Stimulated activated effector memory CD8-positive, alpha-beta T cell treated with anti-CD3 and anti-CD28 coated beads, Interleukin-12 subunit alpha, Interleukin-12 subunit beta, amount 100 ng/mL, for 72 hours (primary cell): ENCODE data around the gene DUSP6.

Source experiments
- ATAC-seq: fragments of 150-1000 bp; cut with Tn5 transposase; 2 replicates; pipeline ENCODE4 v1.10.0; 2021
- DNase-seq, 2 donors: peaks; one replicate each; pipeline ENCODE4 v3.0.0; 2021 to 2022; ENCODE audit warnings: low spot score in 2 of 2
- H3K27ac Mint-ChIP-seq: one replicate; pipeline ENCODE4 v1.8.0; 2022; ENCODE audit warnings: mild to moderate bottlenecking, mixed read lengths
- H3K36me3 Mint-ChIP-seq: one replicate; pipeline ENCODE4 v1.8.0; 2022; ENCODE audit warnings: mild to moderate bottlenecking, mixed read lengths
- H3K4me1 Mint-ChIP-seq: one replicate; pipeline ENCODE4 v1.8.0; 2022; ENCODE audit warnings: mixed read lengths
- H3K4me3 Mint-ChIP-seq: one replicate; pipeline ENCODE4 v1.8.0; 2022; ENCODE audit warnings: mild to moderate bottlenecking, mixed read lengths
- H3K9me3 Mint-ChIP-seq: one replicate; pipeline ENCODE4 v1.8.0; 2022; ENCODE audit warnings: mixed read lengths

Gene DUSP6

DNA sequence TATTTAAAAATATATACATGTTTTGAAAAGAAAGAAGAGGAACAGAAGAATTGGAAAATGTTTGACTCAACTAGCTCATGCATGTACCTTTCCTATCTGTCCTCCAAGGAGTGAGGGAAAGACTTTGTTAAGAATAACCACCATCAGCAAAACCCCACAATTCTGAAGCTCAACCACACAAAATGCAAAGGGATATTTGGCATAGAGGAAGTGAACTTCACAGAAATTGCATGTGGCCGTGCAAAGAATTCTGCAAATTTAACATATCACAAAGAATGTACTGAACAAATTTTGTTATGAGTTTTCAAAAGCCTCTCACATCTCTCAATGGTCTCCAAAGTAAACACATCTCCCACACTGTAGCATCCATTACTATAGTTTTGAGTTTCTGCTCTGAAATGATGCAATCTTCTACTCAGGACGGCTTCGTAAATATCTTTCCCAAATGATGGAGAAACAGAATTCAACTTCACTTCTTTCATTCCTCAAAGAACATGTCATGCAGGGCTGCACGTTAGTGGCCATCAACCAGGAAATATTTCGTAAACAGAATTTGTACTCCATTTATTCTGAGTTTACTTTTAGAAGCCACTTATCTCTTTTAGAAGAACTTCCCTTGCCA, 17.6 kb downstream of the DUSP6 start:
- Mint-ChIP-seq H3K27ac (no peak overlapping the region), H3K9me3 (peaks cover 12% of the 10 kb centered on the region), H3K36me3 (no peaks in the 10 kb centered on the region), H3K4me1 (peaks cover 13% of the 10 kb centered on the region), H3K4me3 (no peak overlapping the region)
- DNase-seq (no peak), ATAC-seq (no peak)

DNA sequence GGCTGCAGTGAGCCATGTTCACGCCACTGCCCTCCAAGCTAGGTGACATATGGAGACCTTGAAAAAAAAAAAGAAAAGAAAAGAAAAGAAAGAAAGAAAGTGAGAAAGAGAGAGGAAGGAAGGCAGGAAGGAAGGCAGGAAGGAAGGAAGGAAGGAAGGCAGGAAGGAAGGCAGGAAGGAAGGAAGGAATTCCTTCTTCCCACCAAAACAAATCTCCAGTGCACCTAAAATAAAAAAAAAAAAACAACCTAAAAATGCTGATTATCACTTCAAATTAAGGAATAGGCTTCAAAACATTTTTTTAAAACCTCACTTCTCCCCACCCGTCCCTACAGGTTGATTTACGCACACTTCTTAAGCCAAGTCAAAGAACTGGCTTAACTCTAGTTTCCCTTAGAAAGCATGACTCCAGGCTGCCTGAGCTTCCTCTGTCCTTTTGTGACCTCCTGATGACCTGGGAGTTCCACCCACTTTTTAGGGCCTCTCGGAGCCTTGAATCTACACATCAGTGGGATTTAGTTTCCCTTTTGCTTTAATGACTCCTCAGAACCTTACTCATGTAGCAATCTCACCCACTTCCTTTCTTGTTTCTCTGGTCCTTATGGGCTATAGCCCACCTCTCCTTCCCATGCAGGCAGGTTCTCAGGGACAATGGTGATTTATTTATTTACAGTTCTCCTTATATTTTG, 18.6 kb downstream of the DUSP6 start:
- Mint-ChIP-seq H3K27ac (peak overlapping the region; percentile 72), H3K9me3 (peaks cover 12% of the 10 kb centered on the region), H3K4me1 (peaks cover 13% of the 10 kb centered on the region), H3K4me3 (peak overlapping the region; percentile 52), H3K36me3 (no peaks in the 10 kb centered on the region)
- no peak for DNase-seq
- peak; percentile 90 for ATAC-seq

DNA sequence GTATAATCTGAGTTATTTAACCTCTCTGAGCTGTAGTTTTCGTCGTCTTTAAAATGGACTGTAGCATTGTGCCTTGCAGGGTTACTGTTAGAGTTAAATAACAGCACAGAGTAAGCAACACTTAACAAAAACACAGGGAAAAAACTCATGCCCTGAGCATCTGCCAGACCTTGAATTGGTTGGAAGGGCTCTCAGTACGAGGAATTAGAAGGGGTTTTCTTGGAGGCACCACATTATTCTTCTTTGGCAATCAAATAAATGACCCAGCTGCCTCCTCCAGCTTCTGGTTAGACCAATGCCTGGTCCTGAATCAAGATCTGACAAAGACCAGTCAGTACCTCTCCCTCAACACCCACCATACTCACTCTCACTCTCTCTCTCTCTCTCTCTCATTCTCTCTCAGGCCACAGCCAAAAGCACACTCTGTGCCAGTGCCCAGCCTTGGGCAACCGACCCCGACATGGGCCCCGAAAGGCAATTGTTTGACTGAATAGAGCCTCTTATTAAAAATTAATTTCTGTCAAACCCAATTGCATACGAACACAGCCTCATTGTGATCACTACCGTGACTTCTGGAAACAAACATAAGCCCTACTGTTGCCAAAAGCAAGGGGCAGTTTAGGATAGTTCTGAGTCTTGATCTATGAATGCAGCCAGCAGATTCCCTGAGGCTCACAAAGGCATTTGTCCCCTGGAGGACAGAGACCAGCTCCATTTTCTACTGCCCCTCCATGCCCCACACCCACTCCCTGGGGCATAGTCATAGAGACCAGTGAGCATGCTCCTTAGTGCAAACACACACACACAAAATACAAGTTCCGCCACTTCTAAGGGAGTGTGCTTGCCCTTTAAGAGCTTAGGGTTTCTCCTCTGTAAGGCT, 23.9 kb downstream of the DUSP6 start:
- ATAC-seq = no peak
- Mint-ChIP-seq H3K36me3 (no peaks in the 10 kb centered on the region), H3K27ac (no peak overlapping the region)

DNA sequence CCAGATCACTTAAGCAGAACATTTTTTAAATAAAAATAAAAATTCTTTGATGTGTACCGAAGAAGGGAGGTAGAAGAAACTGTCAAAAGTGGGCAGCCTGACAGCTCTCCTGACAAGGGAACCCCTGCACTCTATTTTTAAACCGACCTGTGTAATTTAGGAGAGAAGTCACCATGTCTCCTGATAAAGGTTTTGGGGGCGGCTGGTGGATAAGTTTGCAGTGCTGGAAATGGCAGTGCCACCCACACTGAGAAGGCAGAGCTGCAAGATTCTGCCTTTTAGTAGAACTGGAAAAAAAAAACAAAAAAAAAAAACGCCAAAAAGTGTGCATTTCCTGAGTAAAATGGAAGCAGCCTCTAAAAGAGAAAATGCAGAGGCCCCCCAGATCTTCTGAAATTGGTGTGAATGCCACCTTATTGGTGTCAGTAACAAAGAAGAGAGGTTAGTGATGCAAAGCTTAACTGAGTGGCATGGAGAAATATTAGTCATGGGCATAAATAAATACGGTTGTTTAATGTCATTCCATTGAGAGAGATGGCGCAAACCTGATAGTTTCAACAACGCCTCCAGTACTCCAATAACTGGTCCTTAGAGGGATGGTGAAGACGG, 24.7 kb downstream of the DUSP6 start:
- no peak overlapping the region for H3K4me3 Mint-ChIP-seq
- peaks cover 12% of the 10 kb centered on the region for H3K9me3 Mint-ChIP-seq
- ATAC-seq = no peak
- no peak overlapping the region for H3K27ac Mint-ChIP-seq
- no peak for DNase-seq
- no peaks in the 10 kb centered on the region for H3K36me3 Mint-ChIP-seq
- H3K4me1 Mint-ChIP-seq = peaks cover 4% of the 10 kb centered on the region

More for the DNA sequence above, 23.9 kb downstream of the DUSP6 start:
- DNase-seq = no peak
- H3K4me1 Mint-ChIP-seq = peaks cover 8% of the 10 kb centered on the region
- peaks cover 12% of the 10 kb centered on the region for H3K9me3 Mint-ChIP-seq
- no peak overlapping the region for H3K4me3 Mint-ChIP-seq

DNA sequence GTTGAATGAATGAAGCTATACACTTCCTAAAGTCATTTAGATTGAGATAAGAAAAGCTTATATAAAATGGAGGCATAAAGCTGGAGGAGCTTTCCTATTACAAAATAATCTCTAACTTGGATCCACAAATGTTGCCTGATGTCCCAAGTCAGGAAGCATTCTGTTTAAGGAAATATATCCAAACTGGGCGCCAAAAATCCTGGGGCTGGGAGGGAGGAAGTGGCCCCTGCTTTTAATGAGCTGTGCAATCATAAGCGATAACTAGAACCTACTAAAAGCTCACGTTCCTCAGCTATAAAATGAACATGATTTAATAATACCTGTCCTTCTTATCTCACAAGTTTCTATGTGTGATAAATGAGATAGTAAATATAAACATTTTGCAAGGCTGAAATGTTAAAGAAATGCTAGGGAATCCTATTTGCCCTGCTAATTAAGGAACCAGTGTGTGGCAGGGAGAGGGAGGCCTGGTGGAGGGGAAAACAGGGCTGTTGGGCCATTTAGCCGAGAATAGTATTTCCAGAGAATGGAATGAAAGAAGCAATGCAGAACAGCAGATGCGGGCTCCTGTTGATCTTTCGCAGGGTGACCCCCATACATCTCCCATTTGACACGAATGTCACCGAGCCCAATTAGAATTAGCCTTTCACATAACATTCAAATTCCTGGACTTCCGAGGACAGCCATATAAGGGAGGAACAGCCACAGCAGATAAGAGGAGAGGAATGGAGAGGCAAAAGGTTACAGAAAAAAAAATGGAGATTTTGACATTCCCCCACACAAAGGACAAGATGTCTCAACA, 25.9 kb downstream of the DUSP6 start:
- Mint-ChIP-seq H3K9me3 (peaks cover 9% of the 10 kb centered on the region), H3K4me1 (peaks cover 4% of the 10 kb centered on the region), H3K36me3 (no peaks in the 10 kb centered on the region), H3K27ac (no peak overlapping the region), H3K4me3 (no peak overlapping the region)
- ATAC-seq (no peak), DNase-seq (no peak)

DNA sequence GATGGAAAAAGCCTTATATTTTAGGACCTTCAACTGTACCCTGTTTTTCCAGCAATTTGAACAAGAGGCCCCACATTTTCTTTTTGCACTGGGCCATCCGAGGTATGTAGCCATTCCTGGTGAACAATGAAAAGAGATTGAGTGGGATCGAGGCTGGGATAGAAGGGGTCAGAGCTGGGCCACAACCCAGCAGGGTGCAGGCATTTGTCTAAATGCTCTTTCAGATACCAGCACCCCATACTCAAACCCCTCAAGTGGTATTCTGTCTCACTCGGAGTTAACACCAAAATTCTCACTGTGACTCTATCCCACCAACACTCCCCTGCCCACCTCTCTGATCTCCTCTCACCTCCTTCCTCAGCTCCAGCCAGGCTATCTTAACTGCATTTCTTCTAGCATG, 26.8 kb downstream of the DUSP6 start:
- Mint-ChIP-seq H3K36me3 (no peaks in the 10 kb centered on the region), H3K27ac (no peak overlapping the region), H3K4me1 (peaks cover 4% of the 10 kb centered on the region), H3K9me3 (peaks cover 3% of the 10 kb centered on the region), H3K4me3 (no peak overlapping the region)
- ATAC-seq = no peak
- DNase-seq = no peak

DNA sequence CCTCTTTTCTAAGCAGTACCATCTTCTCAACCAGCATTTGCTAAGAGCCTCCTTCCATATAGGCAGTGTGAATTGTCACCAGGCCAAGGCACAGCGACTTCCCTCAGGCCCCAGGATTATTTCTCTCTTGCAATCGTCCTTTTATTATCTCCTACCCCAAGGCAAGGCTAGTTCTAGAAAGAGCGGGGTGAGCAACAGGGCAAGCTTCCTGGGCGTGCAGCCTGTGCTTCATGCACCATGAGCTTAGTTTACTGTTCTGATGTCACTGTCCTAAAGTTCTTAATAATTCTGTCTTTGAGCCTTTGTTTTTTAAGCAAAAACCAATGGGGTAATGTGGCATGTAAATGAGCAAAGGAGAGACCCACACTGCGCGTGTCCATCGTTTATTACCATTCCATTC, 27.9 kb downstream of the DUSP6 start:
- no peaks in the 10 kb centered on the region for H3K36me3 Mint-ChIP-seq
- H3K9me3 Mint-ChIP-seq = no peaks in the 10 kb centered on the region
- DNase-seq (no peak), ATAC-seq (no peak)
- H3K4me1 Mint-ChIP-seq = peaks cover 4% of the 10 kb centered on the region
- H3K27ac Mint-ChIP-seq = no peak overlapping the region
- no peak overlapping the region for H3K4me3 Mint-ChIP-seq

DNA sequence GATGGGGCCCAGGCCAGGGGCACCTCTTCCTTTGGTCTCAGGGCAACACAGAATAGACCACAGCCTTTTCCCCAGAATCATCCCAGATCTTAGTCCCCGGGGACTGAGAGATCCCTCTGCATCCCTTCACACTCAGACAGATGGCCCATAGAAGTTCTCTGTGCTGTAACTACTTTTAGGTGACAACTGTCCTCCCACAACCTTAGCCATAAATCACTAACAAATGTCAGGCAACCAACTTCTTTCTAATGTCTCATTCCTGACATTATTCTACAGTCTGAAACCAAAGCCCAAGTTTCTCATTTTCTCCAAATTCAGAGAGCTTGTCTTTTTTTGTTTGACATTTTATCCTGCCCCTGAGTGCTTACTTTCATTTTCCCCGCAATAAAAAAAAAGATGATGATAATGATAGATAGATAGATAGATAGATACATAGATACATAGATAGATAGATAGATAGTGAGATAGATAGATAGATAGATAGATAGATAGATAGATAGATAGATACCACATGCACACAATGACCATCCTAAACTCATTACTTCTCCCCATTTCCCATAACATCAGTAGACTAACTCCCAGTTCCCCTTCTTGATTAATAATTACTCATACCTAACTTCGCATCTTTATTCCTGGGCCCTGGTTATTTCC, 28.6 kb downstream of the DUSP6 start:
- DNase-seq (no peak), ATAC-seq (no peak)
- H3K27ac Mint-ChIP-seq = no peak overlapping the region
- H3K9me3 Mint-ChIP-seq = no peaks in the 10 kb centered on the region
- no peaks in the 10 kb centered on the region for H3K36me3 Mint-ChIP-seq
- peaks cover 4% of the 10 kb centered on the region for H3K4me1 Mint-ChIP-seq
- no peak overlapping the region for H3K4me3 Mint-ChIP-seq

DNA sequence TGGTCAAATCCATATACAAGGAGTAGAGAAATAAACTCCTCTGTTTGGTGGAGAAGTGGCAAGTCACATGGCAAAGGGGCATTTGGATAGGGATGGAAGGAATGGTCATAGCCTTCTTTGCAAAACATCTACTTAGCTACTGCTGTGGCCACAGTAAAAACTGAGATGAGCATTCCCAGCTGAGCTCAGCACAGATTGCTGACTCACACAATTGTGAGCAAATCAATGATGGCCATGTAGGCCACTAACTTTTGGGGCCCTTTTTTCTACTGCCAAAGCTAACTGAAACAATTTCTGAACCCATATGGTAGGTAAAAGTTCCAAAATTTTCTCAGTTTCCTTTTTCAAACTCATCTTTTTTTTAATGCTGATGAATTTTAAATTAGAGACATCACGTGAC, 31.6 kb downstream of the DUSP6 start:
- Mint-ChIP-seq H3K27ac (no peak overlapping the region), H3K4me1 (peaks cover 4% of the 10 kb centered on the region), H3K4me3 (no peak overlapping the region), H3K36me3 (no peaks in the 10 kb centered on the region), H3K9me3 (no peaks in the 10 kb centered on the region)
- DNase-seq (no peak), ATAC-seq (no peak)

DNA sequence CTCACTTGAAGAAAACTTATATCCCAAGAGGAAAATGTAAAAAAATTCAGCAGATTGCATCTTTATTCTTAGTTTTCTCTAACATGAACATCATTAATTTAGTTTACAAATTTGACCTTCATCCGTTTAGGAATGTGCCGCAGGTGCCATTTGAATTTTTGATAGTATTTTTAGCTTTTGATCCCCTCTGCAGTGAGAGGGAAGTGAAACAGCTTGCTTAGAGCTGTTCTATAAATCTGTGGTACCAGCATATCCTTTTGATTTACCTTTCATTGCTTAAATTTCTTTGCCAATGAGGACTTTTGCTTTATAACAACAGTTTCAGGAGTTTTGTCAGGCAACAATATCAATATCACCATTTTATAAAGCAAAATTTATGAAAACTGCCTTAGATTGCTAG, 32.7 kb downstream of the DUSP6 start:
- Mint-ChIP-seq H3K9me3 (no peaks in the 10 kb centered on the region), H3K36me3 (no peaks in the 10 kb centered on the region), H3K4me1 (peaks cover 4% of the 10 kb centered on the region), H3K4me3 (no peak overlapping the region), H3K27ac (no peak overlapping the region)
- DNase-seq (no peak), ATAC-seq (no peak)

DNA sequence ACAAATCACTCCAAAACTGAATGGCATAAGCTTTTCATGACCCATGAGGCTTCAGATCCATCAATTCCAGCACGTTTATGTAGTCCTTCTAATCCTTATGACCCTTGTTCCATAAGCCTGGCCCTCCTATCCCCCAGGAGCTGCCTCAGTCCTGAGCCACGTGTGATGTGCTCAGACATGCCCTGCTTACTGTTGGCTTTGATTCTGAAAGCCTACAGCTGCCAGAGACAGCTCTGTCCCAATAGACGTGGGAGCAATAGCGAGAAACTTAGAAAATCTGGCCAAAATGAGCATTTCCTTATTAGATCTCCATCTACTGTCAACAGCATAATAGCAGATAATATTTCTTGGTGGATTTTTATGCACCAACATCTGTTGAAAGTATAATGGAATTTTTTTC, 33.2 kb downstream of the DUSP6 start:
- Mint-ChIP-seq H3K36me3 (no peaks in the 10 kb centered on the region), H3K4me1 (peaks cover 5% of the 10 kb centered on the region), H3K4me3 (no peak overlapping the region), H3K9me3 (no peaks in the 10 kb centered on the region), H3K27ac (no peak overlapping the region)
- DNase-seq (no peak), ATAC-seq (no peak)

DNA sequence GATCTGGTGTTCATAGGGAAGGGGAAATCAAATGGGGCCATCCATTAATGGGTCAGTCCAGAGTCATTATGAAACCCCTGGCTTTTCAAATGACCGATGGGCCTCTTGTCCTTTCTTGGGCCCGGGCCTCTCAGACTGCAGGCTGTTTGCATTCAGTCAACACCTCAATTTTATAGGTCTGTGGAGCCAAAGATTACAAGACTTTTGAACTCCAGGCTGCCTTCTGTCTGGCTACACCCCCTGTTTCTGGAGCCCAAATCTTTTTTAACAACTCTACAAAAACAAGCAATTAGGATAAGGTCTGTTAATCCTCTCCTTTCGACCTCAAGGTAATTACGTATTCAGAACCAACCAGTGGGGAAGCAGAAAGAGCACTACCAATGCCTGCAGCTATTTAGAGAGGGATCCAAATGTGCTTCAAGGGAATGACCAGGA, 35.6 kb downstream of the DUSP6 start:
- ATAC-seq (no peak), DNase-seq (no peak)
- Mint-ChIP-seq H3K4me3 (no peak overlapping the region), H3K27ac (no peak overlapping the region), H3K36me3 (no peaks in the 10 kb centered on the region), H3K9me3 (no peaks in the 10 kb centered on the region), H3K4me1 (peaks cover 8% of the 10 kb centered on the region)

DNA sequence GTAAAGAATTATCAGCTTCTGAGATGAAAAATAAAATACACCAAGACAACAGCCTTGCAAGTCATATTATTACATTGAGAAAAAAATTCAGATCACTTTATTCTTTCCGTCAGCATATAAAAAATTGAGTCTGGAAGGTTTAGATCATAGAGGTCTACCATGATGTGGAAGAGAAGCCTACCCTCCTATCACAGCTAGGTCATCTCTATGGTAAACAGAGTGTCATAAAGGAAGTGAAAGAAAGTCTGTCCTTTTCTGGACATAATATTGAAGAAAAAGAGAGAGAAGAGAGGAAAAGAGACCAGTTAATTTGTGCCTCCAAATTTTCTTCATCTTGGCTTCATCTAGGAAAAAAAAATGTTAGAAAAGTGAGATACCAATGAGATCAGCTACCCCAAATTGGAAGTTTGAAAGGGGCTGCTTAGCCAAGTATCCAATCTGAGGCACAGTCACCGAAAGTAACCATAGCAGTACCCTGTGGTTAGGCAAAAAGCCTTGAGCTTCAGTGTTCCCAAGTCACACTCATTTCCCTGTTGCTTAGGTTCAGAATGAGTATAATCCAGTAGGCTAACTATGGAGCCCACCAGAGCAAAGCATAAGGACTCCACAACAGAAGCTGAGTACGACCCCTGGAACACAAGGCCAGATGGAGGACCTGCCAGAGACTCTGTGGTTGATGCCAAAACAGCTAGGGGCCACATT, 38.1 kb downstream of the DUSP6 start:
- Mint-ChIP-seq H3K36me3 (no peaks in the 10 kb centered on the region), H3K4me1 (peaks cover 18% of the 10 kb centered on the region), H3K27ac (no peak overlapping the region), H3K4me3 (no peak overlapping the region), H3K9me3 (no peaks in the 10 kb centered on the region)
- DNase-seq = no peak
- peak; percentile 26 for ATAC-seq

DNA sequence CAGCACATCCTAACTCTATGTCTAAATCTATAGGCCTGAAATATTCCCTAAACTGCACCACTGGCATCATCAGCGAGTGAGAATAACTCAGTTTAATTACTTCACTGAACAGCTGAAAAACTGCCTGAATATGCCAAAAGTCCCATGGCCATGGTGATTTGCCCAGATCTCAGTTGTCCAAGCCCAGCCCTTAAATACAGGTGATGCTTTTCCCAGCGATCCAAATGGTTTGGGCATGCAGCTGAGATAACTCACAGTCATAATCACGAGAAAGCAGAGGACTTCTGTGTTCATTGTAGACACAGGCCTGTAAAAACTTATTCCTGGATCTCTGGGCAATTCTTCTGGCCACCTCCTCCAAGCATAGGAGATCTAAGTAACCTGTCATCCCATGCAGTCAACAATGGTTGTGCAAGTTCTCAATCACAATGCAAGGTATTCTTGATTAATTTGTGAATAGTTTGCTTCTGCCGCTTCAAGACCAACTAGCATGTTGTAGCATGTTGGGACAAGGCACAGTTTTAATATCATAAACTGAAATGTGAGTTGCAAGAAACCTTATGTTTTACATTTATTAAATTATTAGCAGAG, 40.5 kb downstream of the DUSP6 start:
- Mint-ChIP-seq H3K4me1 (peaks cover 33% of the 10 kb centered on the region), H3K36me3 (no peaks in the 10 kb centered on the region), H3K27ac (no peak overlapping the region), H3K4me3 (no peak overlapping the region), H3K9me3 (no peaks in the 10 kb centered on the region)
- no peak for DNase-seq
- ATAC-seq = no peak
